GM12864 (cell line): Measurements from ENCODE around the gene FAT1.

Experiments
- DNase-seq: peaks from one replicate; pipeline ENCODE4 v3.0.0-alpha.2; 2011; ENCODE audit warnings: low read depth
- H3K4me3 ChIP-seq: 2 replicates; pipeline ENCODE4 v1.5.1; 2011; ENCODE audit warnings: mild to moderate bottlenecking, low read depth, low read length, control low read depth
- CTCF ChIP-seq: IDR thresholded peaks from 2 replicates; pipeline ENCODE4 v1.5.1; 2011; ENCODE audit warnings: low read depth, mild to moderate bottlenecking, moderate library complexity, low read length, control low read depth, inconsistent platforms; ENCODE audit errors: missing control alignments

The FAT1 gene

GRCh38 chr4:186727977-186728519 is 4.4 kb upstream of the FAT1 start:
- no peak for TF ChIP-seq CTCF
- H3K4me3 ChIP-seq, result no peak overlapping the region
- no peak for DNase-seq

DNA sequence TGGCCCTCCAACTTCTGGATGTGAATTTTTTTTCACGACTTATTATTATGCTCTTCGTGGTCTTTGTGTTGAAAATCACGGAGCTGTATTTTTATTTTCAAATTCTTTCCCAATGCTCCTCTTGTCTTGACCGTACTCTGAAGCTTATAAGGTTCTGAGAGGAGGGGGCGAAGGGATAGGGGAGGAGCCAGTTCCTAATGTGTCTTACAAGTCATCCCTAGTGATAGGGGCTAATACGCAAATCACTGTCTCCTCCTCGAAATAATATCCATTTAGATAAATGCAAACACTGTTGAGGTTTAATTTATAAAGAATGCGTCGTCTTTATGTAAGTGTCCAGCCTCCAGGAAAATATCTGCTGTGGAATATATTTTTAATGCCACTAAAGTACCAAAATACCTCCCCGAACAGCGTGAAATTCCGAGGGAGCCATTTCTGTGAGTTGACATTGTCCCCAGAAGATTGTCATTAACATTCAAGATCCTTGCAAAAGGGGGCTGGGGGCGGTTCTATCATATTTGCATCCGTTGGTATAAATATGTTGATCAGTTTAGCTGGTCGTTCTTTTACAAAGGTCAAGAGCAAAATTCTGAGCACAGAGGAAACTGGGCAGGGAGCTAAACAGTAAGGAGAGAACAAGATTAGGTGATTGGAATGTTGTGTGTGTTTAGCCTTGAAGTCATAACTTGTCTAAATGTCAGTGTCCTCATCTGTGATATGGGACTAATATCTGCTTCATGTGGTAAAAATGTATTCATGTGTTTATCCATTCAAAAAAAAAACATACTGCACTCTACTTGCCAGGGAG is 3.7 kb upstream of the FAT1 start:
- no peak overlapping the region for H3K4me3 ChIP-seq
- TF ChIP-seq CTCF, result no peak
- DNase-seq, result no peak

GRCh38 chr4:186726426-186727168 is 2.9 kb upstream of the FAT1 start:
- no peak for DNase-seq
- no peak for TF ChIP-seq CTCF
- no peak overlapping the region for H3K4me3 ChIP-seq

GRCh38 chr4:186725469-186726425 is 2.1 kb upstream of the FAT1 start:
- H3K4me3 ChIP-seq, result no peak overlapping the region
- no peak for TF ChIP-seq CTCF
- DNase-seq, result no peak

- TF ChIP-seq CTCF, result no peak
- H3K4me3 ChIP-seq, result no peak overlapping the region
- no peak for DNase-seq
Measured at GRCh38 chr4:186724864-186725468, 1.3 kb upstream of the FAT1 start.
